HG02588 (cell line): ENCODE data around the gene NOL4L.
"Not testable (repeated sequence)": the region's sequence is repeated elsewhere in the genome, so short reads cannot be mapped to it uniquely, and the experiment has no call there.

Experiments used
- ATAC-seq: cut with Tn5 transposase; IDR thresholded peaks from one replicate; pipeline ENCODE4 v1.9.1; 2021; ENCODE audit warnings: mild to moderate bottlenecking, moderate library complexity; ENCODE audit not compliant: unreplicated experiment

Gene NOL4L

GRCh38 chr20:32596681-32597252 lies 11.6 kb upstream of the NOL4L start:
- no peak for ATAC-seq

- ATAC-seq: no peak
These were observed 10.0 kb upstream of the NOL4L start for GRCh38 chr20:32595143-32595542.

- not testable (repeated sequence) for ATAC-seq
These were observed 9.5 kb upstream of the NOL4L start for GRCh38 chr20:32594669-32595068.

GRCh38 chr20:32594204-32594603 lies 9.1 kb upstream of the NOL4L start:
- no peak for ATAC-seq

GRCh38 chr20:32592616-32593015 lies 7.5 kb upstream of the NOL4L start:
- not testable (repeated sequence) for ATAC-seq

- no peak for ATAC-seq
These were observed 6.9 kb upstream of the NOL4L start for GRCh38 chr20:32592022-32592421.

- ATAC-seq: no peak
These were observed 4.6 kb upstream of the NOL4L start for GRCh38 chr20:32589769-32590168.

GRCh38 chr20:32589256-32589655 lies 4.1 kb upstream of the NOL4L start:
- no peak for ATAC-seq

GRCh38 chr20:32588040-32588439 lies 2.9 kb upstream of the NOL4L start:
- no peak for ATAC-seq

GRCh38 chr20:32586291-32586690 lies 1.2 kb upstream of the NOL4L start:
- no peak for ATAC-seq

GRCh38 chr20:32585586-32586127 lies 524 bp upstream of the NOL4L start:
- no peak for ATAC-seq

GRCh38 chr20:32583581-32584070 lies 1.5 kb downstream of the NOL4L start:
- no peak for ATAC-seq

- ATAC-seq: no peak
These were observed 2.2 kb downstream of the NOL4L start for GRCh38 chr20:32582659-32583580.

GRCh38 chr20:32581839-32582658 lies 3.1 kb downstream of the NOL4L start:
- no peak for ATAC-seq

- no peak for ATAC-seq
These were observed 3.9 kb downstream of the NOL4L start for GRCh38 chr20:32580970-32581838.

GRCh38 chr20:32580219-32580969 lies 4.7 kb downstream of the NOL4L start:
- ATAC-seq: no peak

- ATAC-seq: no peak
These were observed 6.2 kb downstream of the NOL4L start for GRCh38 chr20:32578840-32579390.

GRCh38 chr20:32578062-32578461 lies 7.1 kb downstream of the NOL4L start:
- not testable (repeated sequence) for ATAC-seq

GRCh38 chr20:32577657-32578056 lies 7.5 kb downstream of the NOL4L start:
- no peak for ATAC-seq
